VCaP (cell line): ENCODE data around the gene SKP1.

Experiments used
- H3K27ac ChIP-seq: fragments of 450-650 bp; 2 replicates; pipeline ENCODE4 v1.5.1; 2017
- CTCF ChIP-seq: fragments of 450-650 bp; conservative IDR thresholded peaks from 2 replicates; pipeline ENCODE4 v1.5.1; 2017; ENCODE audit warnings: mild to moderate bottlenecking, moderate library complexity

The SKP1 gene

GRCh38 chr5:134135091-134135655 is 41.6 kb downstream of the SKP1 start:
- H3K27ac ChIP-seq, result no peak overlapping the region
- no peak for TF ChIP-seq CTCF

DNA sequence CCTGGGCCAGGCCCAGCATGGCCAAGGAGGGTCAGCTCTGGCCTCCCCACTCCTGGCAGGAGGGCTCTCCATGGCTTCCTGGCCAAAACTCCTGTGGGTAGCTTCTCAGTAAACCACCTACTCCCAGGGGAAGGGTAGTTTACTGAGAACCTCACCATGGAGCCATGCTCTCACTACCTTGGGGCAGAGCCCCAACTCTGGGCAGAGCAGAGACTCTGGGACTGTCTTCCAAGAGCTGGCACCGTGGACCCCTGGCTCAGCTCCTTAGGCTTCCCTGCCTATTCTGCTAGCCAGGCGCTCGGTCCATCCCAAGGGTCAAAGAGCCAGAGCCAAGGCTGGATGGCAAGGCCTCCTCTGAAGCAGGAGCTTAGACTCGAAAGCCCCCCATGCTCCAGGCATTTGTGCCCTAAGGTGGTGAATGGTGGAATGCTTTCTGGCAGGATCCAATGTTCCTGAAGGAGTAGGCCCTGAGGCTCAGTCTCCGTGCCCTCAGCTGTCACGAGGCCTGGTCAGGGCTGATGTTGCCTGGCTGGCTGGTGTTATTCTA is 42.7 kb downstream of the SKP1 start:
- H3K27ac ChIP-seq, result no peak overlapping the region
- TF ChIP-seq CTCF, result no peak

- no peak overlapping the region for H3K27ac ChIP-seq
Measured at GRCh38 chr5:134133188-134133994, 43.4 kb downstream of the SKP1 start.

GRCh38 chr5:134132372-134133187 is 44.2 kb downstream of the SKP1 start:
- no peak overlapping the region for H3K27ac ChIP-seq
- no peak for TF ChIP-seq CTCF

More at GRCh38 chr5:134133188-134133994, 43.4 kb downstream of the SKP1 start:
- no peak for TF ChIP-seq CTCF

DNA sequence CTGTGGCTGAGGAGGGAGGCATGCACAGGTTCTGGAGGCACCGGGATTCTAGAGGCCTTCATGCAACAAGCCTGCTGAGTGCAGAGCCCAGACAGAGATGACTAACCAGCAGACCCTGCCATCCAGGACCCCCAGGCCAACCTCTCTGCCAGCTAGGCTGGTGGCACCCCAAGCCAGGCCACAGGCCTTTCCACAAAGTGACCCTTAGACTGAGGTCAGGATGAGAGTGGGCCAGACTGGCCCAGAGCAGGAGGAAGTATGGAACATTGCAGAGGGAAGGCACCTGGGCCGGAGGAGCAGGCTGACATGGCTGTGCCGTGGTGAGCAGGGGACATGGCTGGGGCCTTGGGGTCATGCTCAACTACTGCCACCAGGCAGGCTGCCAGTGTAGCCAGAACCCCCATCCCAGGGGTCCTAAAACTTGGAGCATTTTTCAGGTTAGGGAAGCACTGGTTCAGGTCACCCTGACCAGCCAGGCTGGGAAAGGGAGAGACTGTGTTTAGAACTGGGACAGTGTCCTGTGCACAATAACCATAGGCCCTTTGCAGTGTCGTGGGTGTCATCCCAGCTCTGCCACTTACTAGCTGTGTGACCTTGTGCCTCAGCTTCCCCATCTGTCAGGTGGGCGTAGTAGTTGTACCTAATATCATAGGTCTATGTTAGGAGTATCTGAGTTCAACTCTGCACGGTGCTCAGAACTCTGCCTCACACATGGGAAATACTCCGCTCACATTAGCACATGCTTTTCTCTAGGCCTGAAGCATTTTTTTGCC is 45.0 kb downstream of the SKP1 start:
- no peak overlapping the region for H3K27ac ChIP-seq
- TF ChIP-seq CTCF, result no peak

DNA sequence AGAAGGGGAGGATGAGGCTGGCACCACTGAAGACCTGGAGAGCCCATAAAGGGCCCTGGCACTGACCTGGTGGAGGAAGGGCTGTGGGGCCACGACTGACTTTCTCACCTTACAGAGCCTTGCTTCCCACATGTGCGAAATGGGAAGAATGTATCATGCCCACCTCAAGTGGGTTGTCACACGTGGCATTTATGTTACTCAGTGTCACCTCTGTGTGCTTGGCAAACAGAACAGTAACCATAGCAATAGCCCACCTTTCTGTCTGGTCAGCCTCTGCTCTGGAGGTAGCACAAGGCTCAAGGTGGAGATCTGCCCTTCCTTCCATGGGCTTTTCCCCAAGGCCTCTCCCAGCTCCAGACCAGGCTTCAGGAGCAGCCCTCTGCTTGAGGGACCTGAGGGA is 45.6 kb downstream of the SKP1 start:
- H3K27ac ChIP-seq, result no peak overlapping the region
- TF ChIP-seq CTCF, result no peak
